Right lobe of liver (tissue), 6 donors: ENCODE measurements around the gene TREX2. TPM values are rescaled to one million over a fixed set of nuclear protein-coding genes. Genes with fewer than 3 reads are reported as not detected.

Source experiments
- ATAC-seq, 4 donors: fragments of 200-7000 bp; cut with Tn5 transposase; one replicate each; pipeline ENCODE4 v1.9.1; 2020; ENCODE audit warnings: mild to moderate bottlenecking in 4 of 4, moderate library complexity in 4 of 4
- DNase-seq, 3 donors: peaks; one replicate each; pipeline ENCODE4 v3.0.0-alpha.2; 2020
- H3K27ac ChIP-seq, 3 donors: fragments of 200-600 bp; one replicate each; pipeline ENCODE4 v1.8.0; 2022
- H3K27me3 ChIP-seq, 2 donors: fragments of 200-600 bp; one replicate each; pipeline ENCODE4 v1.8.0; 2022
- H3K36me3 ChIP-seq, 4 donors: fragments of 200-600 bp; sonication (generic) in 1 of 4; one replicate each; pipeline versions ENCODE4 v1.5.1 to v1.8.0; 2017 to 2022; ENCODE audit warnings: control low read depth in 1 of 4
- H3K4me1 ChIP-seq, 4 donors: fragments of 200-600 bp; sonication (generic) in 1 of 4; one replicate each; pipeline versions ENCODE4 v1.5.1 to v1.8.0; 2017 to 2022; ENCODE audit warnings: control low read depth in 1 of 4
- H3K4me3 ChIP-seq, 3 donors: fragments of 200-600 bp; one replicate each; pipeline ENCODE4 v1.8.0; 2022
- H3K9me3 ChIP-seq, 4 donors: fragments of 200-600 bp; sonication (generic) in 1 of 4; one replicate each; pipeline versions ENCODE4 v1.5.1 to v1.8.0; 2017 to 2022; ENCODE audit warnings: control low read depth in 1 of 4
- CTCF ChIP-seq, 4 donors: fragments of 200-600 bp in 3 of 4; fragments of 450-650 bp in 1 of 4; IDR thresholded peaks; one replicate each; pipeline versions ENCODE4 v1.5.1 to v1.8.0; 2016 to 2022; ENCODE audit warnings: antibody characterized with exemption in 4 of 4, mild to moderate bottlenecking in 2 of 4
- POLR2A ChIP-seq: fragments of 450-650 bp; IDR thresholded peaks from one replicate; pipeline ENCODE4 v1.6.1; 2017; ENCODE audit warnings: antibody characterized with exemption, mild to moderate bottlenecking
- WGBS: methylation state at CpG from one replicate; pipeline ENCODE4 v1.1.6; 2018; ENCODE audit warnings: low coverage, low lambda C conversion rate; ENCODE audit not compliant: insufficient coverage; ENCODE audit errors: missing lambda C conversion rate; 5-methylcytosine and 5-hydroxymethylcytosine counted together
- intact Hi-C, 2 donors: fragments of 100-400 bp; cut with DNase I; formaldehyde crosslinking; loops; one replicate each; pipeline versions ENCODE4 v1.11.2 to v1.14.1; 2022
- total RNA-seq, 6 experiments: library from RNA; depleted of rRNA in 2 of 6; stranded (reverse); fragments of >200 nt in 2 of 6; fragmentation: NEBNext Ultra II Directional in 3 of 6; extraction: Animal tissue kit (Norgen Biotek cat#: 25700) in 3 of 6; gene quantifications; one replicate each; pipeline versions ENCODE4 v1.1.0 to v1.2.4, GENCODE V29; 2016 to 2023
- donor health status: DM: no; HTN: yes; CAD: no.
- donor health status: DM: no; HTN: no; CAD: no.
- donor health status: DM: no; HTN: no; CAD: no.
- donor health status: DM: no; HTN: yes; CAD: no.
- donor health status: DM: no; HTN: yes; CAD: no.

Gene TREX2
- total RNA-seq, 6 experiments from 2014 or later = 0.18 to 0.46 (median 0.23) TPM; not detected in 2

GRCh38 chrX:153457136-153457825 is 11.4 kb upstream of the TREX2 start:
- H3K4me3 ChIP-seq = no peak overlapping the region
- H3K27ac ChIP-seq = no peak overlapping the region
- intact Hi-C loops = no loop called here
- H3K36me3 ChIP-seq = no peaks in the 10 kb centered on the region
- no peaks in the 10 kb centered on the region for H3K9me3 ChIP-seq
- TF ChIP-seq CTCF (IDR thresholded peaks at IDR 0.05) = no peak
- no peak for TF ChIP-seq POLR2A
- DNase-seq = no peak
- H3K4me1 ChIP-seq = no peaks in the 10 kb centered on the region
- no peaks in the 10 kb centered on the region for H3K27me3 ChIP-seq
- WGBS = no CpG with 5 or more reads among the region's 18 CpGs
- peak in 1 of 4 donors; percentile 6 for ATAC-seq

- TF ChIP-seq POLR2A = no peak
- no peak for TF ChIP-seq CTCF (IDR thresholded peaks at IDR 0.05)
- DNase-seq (no peak), ATAC-seq (peak in 1 of 4 donors; percentile 5)
- intact Hi-C loops = no loop called here
- H3K4me3 ChIP-seq = no peak overlapping the region
- 80% methylated on average over 3 of the region's 9 CpGs for WGBS
- no peaks in the 10 kb centered on the region for H3K9me3 ChIP-seq
- H3K4me1 ChIP-seq = no peaks in the 10 kb centered on the region
- H3K36me3 ChIP-seq = no peaks in the 10 kb centered on the region
- H3K27me3 ChIP-seq = no peaks in the 10 kb centered on the region
- no peak overlapping the region for H3K27ac ChIP-seq
Observed at GRCh38 chrX:153456704-153457103, 10.8 kb upstream of the TREX2 start.

- TF ChIP-seq CTCF (IDR thresholded peaks at IDR 0.05) = no peak
- TF ChIP-seq POLR2A = no peak
- no peak for ATAC-seq
- intact Hi-C loops = no loop called here
Observed at GRCh38 chrX:153456161-153456560, 10.3 kb upstream of the TREX2 start.

GRCh38 chrX:153455571-153455970 is 9.7 kb upstream of the TREX2 start:
- TF ChIP-seq CTCF (IDR thresholded peaks at IDR 0.05) (no peak), POLR2A (no peak)
- intact Hi-C loops = no loop called here
- WGBS = no CpG with 5 or more reads among the region's 16 CpGs
- ATAC-seq = no peak
- H3K27ac ChIP-seq = no peak overlapping the region
- peak in 1 of 3 donors; percentile 43 for DNase-seq
- H3K36me3 ChIP-seq = no peaks in the 10 kb centered on the region
- H3K27me3 ChIP-seq = no peaks in the 10 kb centered on the region
- H3K9me3 ChIP-seq = no peaks in the 10 kb centered on the region
- H3K4me1 ChIP-seq = no peaks in the 10 kb centered on the region
- no peak overlapping the region for H3K4me3 ChIP-seq

More at GRCh38 chrX:153456161-153456560, 10.3 kb upstream of the TREX2 start:
- Histone ChIP-seq H3K4me1 (no peaks in the 10 kb centered on the region), H3K9me3 (no peaks in the 10 kb centered on the region), H3K4me3 (no peak overlapping the region), H3K27ac (no peak overlapping the region), H3K36me3 (no peaks in the 10 kb centered on the region), H3K27me3 (no peaks in the 10 kb centered on the region)
- DNase-seq = no peak
- 30% methylated on average over 2 of the region's 12 CpGs for WGBS
